WTC11 (cell line): Measurements from ENCODE around the gene STARD13. TPM values are rescaled to one million over a fixed set of nuclear protein-coding genes. Genes with fewer than 3 reads are reported as not detected.

Experiments
- ATAC-seq: fragments of 200-7000 bp; cut with Tn5 transposase; 2 replicates; pipeline ENCODE4 v1.10.0; 2021; ENCODE audit warnings: mild to moderate bottlenecking, moderate library complexity
- CTCF ChIA-PET: fragments of 300-600 bp; sonication (Branson Sonifier 250); formaldehyde crosslinking; loops from one replicate; lab custom pipeline; 2021; ENCODE audit warnings: antibody characterized with exemption; lab: Charles Lee
- POLR2A ChIA-PET: fragments of 350-600 bp; sonication (Branson Sonifier 250); formaldehyde crosslinking; loops from one replicate; lab custom pipeline; 2021; ENCODE audit warnings: antibody characterized with exemption; lab: Charles Lee
- DNase-seq: peaks from one replicate; pipeline ENCODE4 v3.0.0; 2021; ENCODE audit warnings: low spot score
- H3K27ac Mint-ChIP-seq: 2 replicates; pipeline ENCODE4 v1.8.0; 2021; ENCODE audit warnings: mixed read lengths
- H3K27me3 Mint-ChIP-seq: 2 replicates; pipeline ENCODE4 v1.8.0; 2021; ENCODE audit warnings: low read depth, mild to moderate bottlenecking, moderate library complexity, mixed read lengths
- H3K36me3 Mint-ChIP-seq: 2 replicates; pipeline ENCODE4 v1.8.0; 2021; ENCODE audit warnings: mixed read lengths
- H3K4me1 Mint-ChIP-seq: 2 replicates; pipeline ENCODE4 v1.8.0; 2022; ENCODE audit warnings: mixed read lengths
- H3K4me3 Mint-ChIP-seq: 2 replicates; pipeline ENCODE4 v1.8.0; 2021; ENCODE audit warnings: mild to moderate bottlenecking, moderate library complexity, mixed read lengths
- H3K9me3 Mint-ChIP-seq: 2 replicates; pipeline ENCODE4 v1.8.0; 2021; ENCODE audit warnings: mixed read lengths
- CDX4 ChIP-seq: fragments of 250-450 bp; sonication (Bioruptor Pico); IDR thresholded peaks from 2 replicates; pipeline ENCODE4 v1.9.0; 2021; ENCODE audit warnings: moderate library complexity, mild to moderate bottlenecking, inconsistent platforms, borderline replicate concordance
- CREM ChIP-seq: sonication (generic); formaldehyde crosslinking; IDR thresholded peaks from 2 replicates; pipeline ENCODE4 v1.8.1; 2022; ENCODE audit warnings: mild to moderate bottlenecking, missing genetic modification reagents, moderate library complexity
- EMX1 ChIP-seq: fragments of 250-450 bp; sonication (Bioruptor Pico); IDR thresholded peaks from 2 replicates; pipeline ENCODE4 v1.8.0; 2021; ENCODE audit warnings: mild to moderate bottlenecking
- ESRRA ChIP-seq: sonication (generic); formaldehyde crosslinking; IDR thresholded peaks from 2 replicates; pipeline ENCODE4 v1.8.1; 2022; ENCODE audit warnings: mild to moderate bottlenecking, missing genetic modification reagents, borderline replicate concordance
- ETV6 ChIP-seq: sonication (generic); formaldehyde crosslinking; IDR thresholded peaks from 2 replicates; pipeline ENCODE4 v1.8.1; 2022; ENCODE audit warnings: mild to moderate bottlenecking, missing genetic modification reagents
- FOXP4 ChIP-seq: sonication (generic); formaldehyde crosslinking; IDR thresholded peaks from 2 replicates; pipeline ENCODE4 v1.8.0; 2022; ENCODE audit warnings: mild to moderate bottlenecking, missing genetic modification reagents
- GRHL2 ChIP-seq: fragments of 250-450 bp; sonication (Bioruptor Pico); IDR thresholded peaks from 2 replicates; pipeline ENCODE4 v1.8.0; 2022; ENCODE audit warnings: mild to moderate bottlenecking, moderate library complexity; ENCODE audit not compliant: insufficient replicate concordance, severe bottlenecking
- KAT7 ChIP-seq: sonication (generic); formaldehyde crosslinking; IDR thresholded peaks from 2 replicates; pipeline ENCODE4 v1.8.1; 2023; ENCODE audit warnings: missing genetic modification reagents, mild to moderate bottlenecking, borderline replicate concordance
- MYBL2 ChIP-seq: sonication (generic); formaldehyde crosslinking; IDR thresholded peaks from 2 replicates; pipeline ENCODE4 v1.8.1; 2023; ENCODE audit warnings: mild to moderate bottlenecking, moderate library complexity, missing genetic modification reagents
- NFE2L1 ChIP-seq: sonication (generic); formaldehyde crosslinking; IDR thresholded peaks from 2 replicates; pipeline ENCODE4 v1.8.1; 2023; ENCODE audit warnings: missing genetic modification reagents
- SOX15 ChIP-seq: fragments of 250-450 bp; sonication (Bioruptor Pico); IDR thresholded peaks from 2 replicates; pipeline ENCODE4 v1.9.0; 2021; ENCODE audit warnings: mild to moderate bottlenecking
- SP1 ChIP-seq: sonication (generic); formaldehyde crosslinking; conservative IDR thresholded peaks from 2 replicates; pipeline ENCODE4 v1.8.1; 2022; ENCODE audit warnings: missing genetic modification reagents
- TP53 ChIP-seq: sonication (generic); formaldehyde crosslinking; IDR thresholded peaks from 2 replicates; pipeline ENCODE4 v1.8.1; 2023; ENCODE audit warnings: mild to moderate bottlenecking, missing genetic modification reagents
- ZBTB43 ChIP-seq: sonication (generic); formaldehyde crosslinking; IDR thresholded peaks from 2 replicates; pipeline ENCODE4 v1.8.1; 2023; ENCODE audit warnings: mild to moderate bottlenecking, missing genetic modification reagents
- ZNF138 ChIP-seq: sonication (generic); formaldehyde crosslinking; conservative IDR thresholded peaks from 2 replicates; pipeline ENCODE4 v1.8.1; 2022; ENCODE audit warnings: mild to moderate bottlenecking, moderate library complexity, missing genetic modification reagents
- ZNF317 ChIP-seq: sonication (generic); formaldehyde crosslinking; IDR thresholded peaks from 2 replicates; pipeline ENCODE4 v1.8.1; 2023; ENCODE audit warnings: low read depth, mild to moderate bottlenecking, moderate library complexity, missing genetic modification reagents, borderline replicate concordance
- ZNF396 ChIP-seq: fragments of 250-450 bp; sonication (Bioruptor Pico); IDR thresholded peaks from 2 replicates; pipeline ENCODE4 v1.8.0; 2021; ENCODE audit warnings: mild to moderate bottlenecking, moderate library complexity, borderline replicate concordance
- ZNF416 ChIP-seq: fragments of 250-450 bp; sonication (Bioruptor Pico); IDR thresholded peaks from 2 replicates; pipeline ENCODE4 v1.9.0; 2021; ENCODE audit warnings: mild to moderate bottlenecking, inconsistent platforms
- total RNA-seq: library from RNA; stranded (reverse); gene quantifications from 3 replicates; pipeline ENCODE4 v1.2.3, GENCODE V29; 2021
- TF ChIP-seq, protein P1 (sequence below): sonication (generic); formaldehyde crosslinking; IDR thresholded peaks from 2 replicates; pipeline ENCODE4 v1.8.1; 2022; ENCODE audit warnings: low read depth, mild to moderate bottlenecking, moderate library complexity, missing genetic modification reagents, borderline replicate concordance
- TF ChIP-seq, protein P2 (sequence below): sonication (generic); formaldehyde crosslinking; IDR thresholded peaks from 2 replicates; pipeline ENCODE4 v1.8.1; 2022; ENCODE audit warnings: mild to moderate bottlenecking, moderate library complexity, missing genetic modification reagents
- TF ChIP-seq, protein P3 (sequence below): sonication (generic); formaldehyde crosslinking; conservative IDR thresholded peaks from 2 replicates; pipeline ENCODE4 v1.8.1; 2023; ENCODE audit warnings: mild to moderate bottlenecking, low read depth, missing genetic modification reagents, moderate library complexity
- TF ChIP-seq, protein P4 (sequence below): sonication (generic); formaldehyde crosslinking; IDR thresholded peaks from 2 replicates; pipeline ENCODE4 v1.8.1; 2023; ENCODE audit warnings: mild to moderate bottlenecking, moderate library complexity, missing genetic modification reagents
- TF ChIP-seq, protein P5 (sequence below): fragments of 250-450 bp; sonication (Bioruptor Pico); IDR thresholded peaks from 2 replicates; pipeline ENCODE4 v1.9.0; 2021; ENCODE audit warnings: mild to moderate bottlenecking
- TF ChIP-seq, protein P6 (sequence below): fragments of 250-450 bp; sonication (Bioruptor Pico); conservative IDR thresholded peaks from 2 replicates; pipeline ENCODE4 v1.9.0; 2021; ENCODE audit warnings: mild to moderate bottlenecking

The STARD13 gene
- total RNA-seq, 1 experiment from 2014 or later = 4.4 TPM

- Mint-ChIP-seq H3K4me3 (no peak overlapping the region), H3K9me3 (peaks cover 17% of the 10 kb centered on the region), H3K36me3 (no peaks in the 10 kb centered on the region), H3K27me3 (no peaks in the 10 kb centered on the region), H3K27ac (no peak overlapping the region), H3K4me1 (peaks cover 30% of the 10 kb centered on the region)
- POLR2A ChIA-PET = no interaction called here
- no peak for ATAC-seq
- TF ChIP-seq SP1 (CRISPR knock-in tag) (no peak), ETV6 (CRISPR knock-in tag) (no peak), ZBTB43 (CRISPR knock-in tag) (no peak), EMX1 (CRISPR knock-in tag) (no peak), ZNF317 (CRISPR knock-in tag) (no peak), CDX4 (no peak), NFE2L1 (CRISPR knock-in tag) (no peak), TP53 (CRISPR knock-in tag) (no peak), ZNF396 (CRISPR knock-in tag) (no peak), ESRRA (no peak), SOX15 (CRISPR knock-in tag) (no peak)
- TF ChIP-seq, protein P1, sequence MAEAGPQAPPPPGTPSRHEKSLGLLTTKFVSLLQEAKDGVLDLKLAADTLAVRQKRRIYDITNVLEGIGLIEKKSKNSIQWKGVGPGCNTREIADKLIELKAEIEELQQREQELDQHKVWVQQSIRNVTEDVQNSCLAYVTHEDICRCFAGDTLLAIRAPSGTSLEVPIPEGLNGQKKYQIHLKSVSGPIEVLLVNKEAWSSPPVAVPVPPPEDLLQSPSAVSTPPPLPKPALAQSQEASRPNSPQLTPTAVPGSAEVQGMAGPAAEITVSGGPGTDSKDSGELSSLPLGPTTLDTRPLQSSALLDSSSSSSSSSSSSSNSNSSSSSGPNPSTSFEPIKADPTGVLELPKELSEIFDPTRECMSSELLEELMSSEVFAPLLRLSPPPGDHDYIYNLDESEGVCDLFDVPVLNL = no peak
- TF ChIP-seq, protein P2, sequence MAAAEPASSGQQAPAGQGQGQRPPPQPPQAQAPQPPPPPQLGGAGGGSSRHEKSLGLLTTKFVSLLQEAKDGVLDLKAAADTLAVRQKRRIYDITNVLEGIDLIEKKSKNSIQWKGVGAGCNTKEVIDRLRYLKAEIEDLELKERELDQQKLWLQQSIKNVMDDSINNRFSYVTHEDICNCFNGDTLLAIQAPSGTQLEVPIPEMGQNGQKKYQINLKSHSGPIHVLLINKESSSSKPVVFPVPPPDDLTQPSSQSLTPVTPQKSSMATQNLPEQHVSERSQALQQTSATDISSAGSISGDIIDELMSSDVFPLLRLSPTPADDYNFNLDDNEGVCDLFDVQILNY (CRISPR knock-in tag) = no peak
- TF ChIP-seq, protein P3, sequence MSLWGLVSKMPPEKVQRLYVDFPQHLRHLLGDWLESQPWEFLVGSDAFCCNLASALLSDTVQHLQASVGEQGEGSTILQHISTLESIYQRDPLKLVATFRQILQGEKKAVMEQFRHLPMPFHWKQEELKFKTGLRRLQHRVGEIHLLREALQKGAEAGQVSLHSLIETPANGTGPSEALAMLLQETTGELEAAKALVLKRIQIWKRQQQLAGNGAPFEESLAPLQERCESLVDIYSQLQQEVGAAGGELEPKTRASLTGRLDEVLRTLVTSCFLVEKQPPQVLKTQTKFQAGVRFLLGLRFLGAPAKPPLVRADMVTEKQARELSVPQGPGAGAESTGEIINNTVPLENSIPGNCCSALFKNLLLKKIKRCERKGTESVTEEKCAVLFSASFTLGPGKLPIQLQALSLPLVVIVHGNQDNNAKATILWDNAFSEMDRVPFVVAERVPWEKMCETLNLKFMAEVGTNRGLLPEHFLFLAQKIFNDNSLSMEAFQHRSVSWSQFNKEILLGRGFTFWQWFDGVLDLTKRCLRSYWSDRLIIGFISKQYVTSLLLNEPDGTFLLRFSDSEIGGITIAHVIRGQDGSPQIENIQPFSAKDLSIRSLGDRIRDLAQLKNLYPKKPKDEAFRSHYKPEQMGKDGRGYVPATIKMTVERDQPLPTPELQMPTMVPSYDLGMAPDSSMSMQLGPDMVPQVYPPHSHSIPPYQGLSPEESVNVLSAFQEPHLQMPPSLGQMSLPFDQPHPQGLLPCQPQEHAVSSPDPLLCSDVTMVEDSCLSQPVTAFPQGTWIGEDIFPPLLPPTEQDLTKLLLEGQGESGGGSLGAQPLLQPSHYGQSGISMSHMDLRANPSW = no peak
- TF ChIP-seq, protein P4, sequence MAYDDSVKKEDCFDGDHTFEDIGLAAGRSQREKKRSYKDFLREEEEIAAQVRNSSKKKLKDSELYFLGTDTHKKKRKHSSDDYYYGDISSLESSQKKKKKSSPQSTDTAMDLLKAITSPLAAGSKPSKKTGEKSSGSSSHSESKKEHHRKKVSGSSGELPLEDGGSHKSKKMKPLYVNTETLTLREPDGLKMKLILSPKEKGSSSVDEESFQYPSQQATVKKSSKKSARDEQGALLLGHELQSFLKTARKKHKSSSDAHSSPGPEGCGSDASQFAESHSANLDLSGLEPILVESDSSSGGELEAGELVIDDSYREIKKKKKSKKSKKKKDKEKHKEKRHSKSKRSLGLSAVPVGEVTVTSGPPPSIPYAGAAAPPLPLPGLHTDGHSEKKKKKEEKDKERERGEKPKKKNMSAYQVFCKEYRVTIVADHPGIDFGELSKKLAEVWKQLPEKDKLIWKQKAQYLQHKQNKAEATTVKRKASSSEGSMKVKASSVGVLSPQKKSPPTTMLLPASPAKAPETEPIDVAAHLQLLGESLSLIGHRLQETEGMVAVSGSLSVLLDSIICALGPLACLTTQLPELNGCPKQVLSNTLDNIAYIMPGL (CRISPR knock-in tag) = no peak
- TF ChIP-seq, protein P5, sequence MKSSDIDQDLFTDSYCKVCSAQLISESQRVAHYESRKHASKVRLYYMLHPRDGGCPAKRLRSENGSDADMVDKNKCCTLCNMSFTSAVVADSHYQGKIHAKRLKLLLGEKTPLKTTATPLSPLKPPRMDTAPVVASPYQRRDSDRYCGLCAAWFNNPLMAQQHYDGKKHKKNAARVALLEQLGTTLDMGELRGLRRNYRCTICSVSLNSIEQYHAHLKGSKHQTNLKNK = no peak
- DNase-seq = no peak
- CTCF ChIA-PET = no interaction called here
Observed at GRCh38 chr13:33089311-33089710, 196.2 kb downstream of the STARD13 start.

- no peak overlapping the region for H3K27ac Mint-ChIP-seq
- 0 out of 2 replicates have a peak, but pooled peaks cover 3% of the 10 kb centered on the region for H3K9me3 Mint-ChIP-seq
- CTCF ChIA-PET = interaction anchor here (1.6 kb wide), 1 partner anchor 22 kb away, joined by 3 read pairs; no protein-coding TSS in a partner anchor
- no peak for DNase-seq
- ATAC-seq = no peak
- no peak overlapping the region for H3K4me3 Mint-ChIP-seq
- H3K36me3 Mint-ChIP-seq = no peaks in the 10 kb centered on the region
- POLR2A ChIA-PET = no interaction called here
- H3K27me3 Mint-ChIP-seq = no peaks in the 10 kb centered on the region
- peaks cover 29% of the 10 kb centered on the region for H3K4me1 Mint-ChIP-seq
- no peak for TF ChIP-seq GRHL2 (CRISPR knock-in tag)
- TF ChIP-seq SOX15 (CRISPR knock-in tag) = no peak
- TF ChIP-seq, protein P6, sequence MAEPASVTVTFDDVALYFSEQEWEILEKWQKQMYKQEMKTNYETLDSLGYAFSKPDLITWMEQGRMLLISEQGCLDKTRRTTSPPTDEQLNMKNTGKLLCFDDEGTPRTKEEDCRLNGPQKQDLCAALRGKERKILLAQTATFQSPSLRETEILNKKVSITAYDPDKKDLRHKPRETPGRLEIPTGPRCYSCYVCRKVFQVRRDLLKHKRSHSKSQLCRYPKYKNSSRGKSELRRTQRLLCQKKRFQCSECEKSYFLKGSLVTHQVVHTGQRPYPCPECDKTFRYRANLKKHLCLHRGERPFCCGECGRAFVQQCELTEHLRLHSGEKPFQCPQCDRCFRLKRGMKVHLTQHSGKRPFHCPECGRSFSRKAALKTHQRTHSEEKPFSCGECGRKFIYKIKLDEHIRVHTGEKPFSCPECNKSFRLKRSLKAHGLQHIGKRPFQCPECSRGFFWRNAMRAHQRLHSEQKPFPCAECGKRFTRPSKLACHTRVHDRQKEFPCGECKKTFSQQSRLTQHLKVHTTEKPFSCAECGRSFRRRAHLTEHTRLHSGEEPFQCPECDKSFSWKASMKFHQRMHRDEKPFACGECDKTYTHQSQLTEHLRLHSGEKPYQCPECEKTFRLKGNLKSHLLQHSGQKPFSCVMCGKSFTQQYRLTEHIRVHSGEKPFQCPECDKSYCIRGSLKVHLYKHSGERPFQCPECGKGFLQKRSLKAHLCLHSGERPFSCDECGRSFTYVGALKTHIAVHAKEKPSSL = no peak
- no peak for TF ChIP-seq CREM (CRISPR knock-in tag)
- TF ChIP-seq FOXP4 (CRISPR knock-in tag) = no peak
- TF ChIP-seq KAT7 = no peak
- TF ChIP-seq ZNF138 (CRISPR knock-in tag) = no peak
- TF ChIP-seq MYBL2 = no peak
- TF ChIP-seq ZNF416 (CRISPR knock-in tag) = no peak
Observed at GRCh38 chr13:33087790-33088189, 197.8 kb downstream of the STARD13 start.
